ENCODE results near the gene LTBP3. TPM values are rescaled to one million over a fixed set of nuclear protein-coding genes. Genes with fewer than 3 reads are reported as not detected.

The LTBP3 gene
- total and polyA plus RNA-seq, 9 of the 15 experiments (the other 6 are each of a cell fraction or from before 2014, with no cell fraction given), result 0.06 to 20.5 (median 4.8) TPM

DNA sequence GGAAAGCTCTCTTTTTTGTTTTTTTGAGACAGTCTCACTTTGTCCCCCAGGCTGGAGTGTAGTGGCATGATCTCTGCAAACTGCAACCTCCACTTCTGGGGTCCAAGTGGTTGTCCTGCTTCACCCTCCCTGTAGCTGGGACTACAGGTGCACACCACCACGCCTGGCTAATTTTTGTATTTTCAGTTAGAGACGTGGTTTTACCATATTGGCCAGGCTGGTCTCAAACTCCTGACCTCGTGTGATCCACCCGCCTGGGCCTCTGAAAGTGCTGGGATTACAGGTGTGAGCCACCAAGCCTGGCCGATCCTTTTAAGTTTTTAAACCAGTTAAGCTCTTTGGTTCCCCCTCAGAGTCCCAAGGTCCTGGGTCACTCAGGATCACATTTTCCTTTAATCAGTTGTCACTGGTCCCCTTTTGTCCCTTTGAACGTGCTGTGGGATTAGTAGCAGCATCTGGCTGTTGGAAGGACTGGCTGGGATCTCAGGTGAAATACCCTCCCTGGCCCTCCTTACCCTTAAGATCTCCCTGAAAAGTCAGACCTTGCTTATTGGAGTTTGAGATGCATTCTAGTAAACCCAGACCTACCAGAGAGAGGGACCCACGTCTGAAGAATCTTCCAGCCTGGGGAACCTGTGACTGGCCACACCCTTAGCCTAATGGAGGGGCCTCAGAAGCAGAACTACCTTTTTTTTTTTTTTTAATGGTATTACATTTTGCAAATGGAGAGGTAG lies 51.2 kb downstream of the LTBP3 start (continued):
- TF ChIP-seq, protein P1, sequence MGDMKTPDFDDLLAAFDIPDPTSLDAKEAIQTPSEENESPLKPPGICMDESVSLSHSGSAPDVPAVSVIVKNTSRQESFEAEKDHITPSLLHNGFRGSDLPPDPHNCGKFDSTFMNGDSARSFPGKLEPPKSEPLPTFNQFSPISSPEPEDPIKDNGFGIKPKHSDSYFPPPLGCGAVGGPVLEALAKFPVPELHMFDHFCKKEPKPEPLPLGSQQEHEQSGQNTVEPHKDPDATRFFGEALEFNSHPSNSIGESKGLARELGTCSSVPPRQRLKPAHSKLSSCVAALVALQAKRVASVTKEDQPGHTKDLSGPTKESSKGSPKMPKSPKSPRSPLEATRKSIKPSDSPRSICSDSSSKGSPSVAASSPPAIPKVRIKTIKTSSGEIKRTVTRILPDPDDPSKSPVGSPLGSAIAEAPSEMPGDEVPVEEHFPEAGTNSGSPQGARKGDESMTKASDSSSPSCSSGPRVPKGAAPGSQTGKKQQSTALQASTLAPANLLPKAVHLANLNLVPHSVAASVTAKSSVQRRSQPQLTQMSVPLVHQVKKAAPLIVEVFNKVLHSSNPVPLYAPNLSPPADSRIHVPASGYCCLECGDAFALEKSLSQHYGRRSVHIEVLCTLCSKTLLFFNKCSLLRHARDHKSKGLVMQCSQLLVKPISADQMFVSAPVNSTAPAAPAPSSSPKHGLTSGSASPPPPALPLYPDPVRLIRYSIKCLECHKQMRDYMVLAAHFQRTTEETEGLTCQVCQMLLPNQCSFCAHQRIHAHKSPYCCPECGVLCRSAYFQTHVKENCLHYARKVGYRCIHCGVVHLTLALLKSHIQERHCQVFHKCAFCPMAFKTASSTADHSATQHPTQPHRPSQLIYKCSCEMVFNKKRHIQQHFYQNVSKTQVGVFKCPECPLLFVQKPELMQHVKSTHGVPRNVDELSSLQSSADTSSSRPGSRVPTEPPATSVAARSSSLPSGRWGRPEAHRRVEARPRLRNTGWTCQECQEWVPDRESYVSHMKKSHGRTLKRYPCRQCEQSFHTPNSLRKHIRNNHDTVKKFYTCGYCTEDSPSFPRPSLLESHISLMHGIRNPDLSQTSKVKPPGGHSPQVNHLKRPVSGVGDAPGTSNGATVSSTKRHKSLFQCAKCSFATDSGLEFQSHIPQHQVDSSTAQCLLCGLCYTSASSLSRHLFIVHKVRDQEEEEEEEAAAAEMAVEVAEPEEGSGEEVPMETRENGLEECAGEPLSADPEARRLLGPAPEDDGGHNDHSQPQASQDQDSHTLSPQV (IDR thresholded peaks at IDR 0.05), result no peak
- TF ChIP-seq, protein P2, sequence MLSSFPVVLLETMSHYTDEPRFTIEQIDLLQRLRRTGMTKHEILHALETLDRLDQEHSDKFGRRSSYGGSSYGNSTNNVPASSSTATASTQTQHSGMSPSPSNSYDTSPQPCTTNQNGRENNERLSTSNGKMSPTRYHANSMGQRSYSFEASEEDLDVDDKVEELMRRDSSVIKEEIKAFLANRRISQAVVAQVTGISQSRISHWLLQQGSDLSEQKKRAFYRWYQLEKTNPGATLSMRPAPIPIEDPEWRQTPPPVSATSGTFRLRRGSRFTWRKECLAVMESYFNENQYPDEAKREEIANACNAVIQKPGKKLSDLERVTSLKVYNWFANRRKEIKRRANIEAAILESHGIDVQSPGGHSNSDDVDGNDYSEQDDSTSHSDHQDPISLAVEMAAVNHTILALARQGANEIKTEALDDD (IDR thresholded peaks at IDR 0.05), result peak; percentile 87
- TF ChIP-seq ZNF146 (CRISPR knock-in tag; IDR thresholded peaks at IDR 0.05; ENCODE audit: unreplicated experiment) (peak; percentile 0), ZNF165 (CRISPR knock-in tag; IDR thresholded peaks at IDR 0.05; ENCODE audit: borderline replicate concordance) (no peak; the same call in 1 of the 2 replicates), SREBF2 (CRISPR knock-in tag; IDR thresholded peaks at IDR 0.05) (no peak), TAF9B (IDR thresholded peaks at IDR 0.05; ENCODE audit: partially characterized antibody) (peak; percentile 34), L3MBTL2 (IDR thresholded peaks at IDR 0.05) (peak; percentile 79), POU5F1 (IDR thresholded peaks at IDR 0.05; ENCODE audit: borderline replicate concordance, low read depth, low read length, partially characterized antibody) (peak; percentile 7), ETV1 (tag; conservative IDR thresholded peaks at IDR 0.05; ENCODE audit: low read depth) (peak; percentile 38; the same call in 1 of the 2 replicates), SOX6 (IDR thresholded peaks at IDR 0.05) (peak; percentile 84), GABPB2 (CRISPR knock-in tag; conservative IDR thresholded peaks at IDR 0.05) (peak; percentile 98), MCM3 (IDR thresholded peaks at IDR 0.05) (no peak), ILF3 (IDR thresholded peaks at IDR 0.05; ENCODE audit: borderline replicate concordance) (peak; percentile 99), POLR2AphosphoS5 (IDR thresholded peaks at IDR 0.05; ENCODE audit: control insufficient read depth, insufficient read depth, low read depth, low read length) (peak; percentile 92), ZNF212 (CRISPR knock-in tag; IDR thresholded peaks at IDR 0.05) (peak; percentile 95), DIDO1 (tag; IDR thresholded peaks at IDR 0.05; ENCODE audit: low read depth) (no peak), ERF (CRISPR knock-in tag; IDR thresholded peaks at IDR 0.05) (peak; percentile 99), MIER1 (IDR thresholded peaks at IDR 0.05; ENCODE audit: low read depth) (no peak), THRAP3 (IDR thresholded peaks at IDR 0.05; ENCODE audit: borderline replicate concordance) (peak; percentile 95), KAT7 (CRISPR knock-in tag; IDR thresholded peaks at IDR 0.05; ENCODE audit: borderline replicate concordance) (peak; percentile 48; the same call in 1 of the 2 replicates), TCFL5 (CRISPR knock-in tag; conservative IDR thresholded peaks at IDR 0.05) (peak; percentile 79; the same call in 1 of the 2 replicates), WHSC1 (IDR thresholded peaks at IDR 0.05; ENCODE audit: low read length) (no peak), ZNF707 (CRISPR knock-in tag; conservative IDR thresholded peaks at IDR 0.05) (peak; percentile 54; the same call in 1 of the 2 replicates), TAL1 (IDR thresholded peaks at IDR 0.05) (no peak; the same call in 1 of the 2 replicates), ZNF217 (CRISPR knock-in tag; IDR thresholded peaks at IDR 0.05) (no peak), TRIM24 (IDR thresholded peaks at IDR 0.05) (peak; percentile 33 to 93; a peak in 3 of 4 replicates)
